Stomach (tissue), 4 donors: ENCODE data around the gene STK38L.

Source experiments
- EP300 ChIP-seq: sonication (generic); formaldehyde crosslinking; IDR thresholded peaks from one replicate; pipeline ENCODE4 v1.6.1; 2017; ENCODE audit warnings: antibody characterized with exemption
- POLR2A ChIP-seq, 4 donors: fragments of 450-650 bp; IDR thresholded peaks; one replicate each; pipeline ENCODE4 v1.6.1; 2016; ENCODE audit warnings: antibody characterized with exemption in 4 of 4, control low read depth in 2 of 4, mild to moderate bottlenecking in 1 of 4, moderate library complexity in 1 of 4
- POLR2AphosphoS5 ChIP-seq, 3 donors: sonication (generic); formaldehyde crosslinking; IDR thresholded peaks; one replicate each; pipeline ENCODE4 v1.6.1; 2016; ENCODE audit warnings: antibody characterized with exemption in 3 of 3
- TF ChIP-seq, protein P1 (sequence below), 7 experiments: fragments of 450-650 bp in 4 of 7; fragments of 200-600 bp in 3 of 7; sonication (generic) in 3 of 7; IDR thresholded peaks; one replicate each; pipeline ENCODE4 v1.5.1; 2016 to 2019; ENCODE audit warnings: antibody characterized with exemption in 7 of 7, control low read depth in 2 of 7, mild to moderate bottlenecking in 1 of 7

DNA sequence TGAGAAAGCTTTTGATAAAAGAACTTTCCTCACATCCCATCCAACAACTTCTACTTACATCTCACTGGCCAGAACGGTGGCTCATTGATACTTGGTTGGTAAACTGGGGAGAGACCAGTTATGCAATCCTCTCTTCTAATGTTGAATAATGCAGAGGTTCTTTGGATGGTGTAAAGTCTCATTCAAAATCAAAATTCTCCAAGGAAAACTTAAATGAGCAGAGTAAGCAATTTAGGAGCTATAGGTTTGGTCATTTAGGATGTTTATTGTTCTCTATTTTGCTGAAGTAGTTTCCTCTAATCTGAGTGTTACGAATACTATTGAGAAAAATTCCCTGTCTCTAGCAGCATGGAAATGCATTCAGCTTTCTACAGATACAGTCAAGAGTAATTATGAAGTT is 26.5 kb upstream of the STK38L start:
- TF ChIP-seq, protein P1, sequence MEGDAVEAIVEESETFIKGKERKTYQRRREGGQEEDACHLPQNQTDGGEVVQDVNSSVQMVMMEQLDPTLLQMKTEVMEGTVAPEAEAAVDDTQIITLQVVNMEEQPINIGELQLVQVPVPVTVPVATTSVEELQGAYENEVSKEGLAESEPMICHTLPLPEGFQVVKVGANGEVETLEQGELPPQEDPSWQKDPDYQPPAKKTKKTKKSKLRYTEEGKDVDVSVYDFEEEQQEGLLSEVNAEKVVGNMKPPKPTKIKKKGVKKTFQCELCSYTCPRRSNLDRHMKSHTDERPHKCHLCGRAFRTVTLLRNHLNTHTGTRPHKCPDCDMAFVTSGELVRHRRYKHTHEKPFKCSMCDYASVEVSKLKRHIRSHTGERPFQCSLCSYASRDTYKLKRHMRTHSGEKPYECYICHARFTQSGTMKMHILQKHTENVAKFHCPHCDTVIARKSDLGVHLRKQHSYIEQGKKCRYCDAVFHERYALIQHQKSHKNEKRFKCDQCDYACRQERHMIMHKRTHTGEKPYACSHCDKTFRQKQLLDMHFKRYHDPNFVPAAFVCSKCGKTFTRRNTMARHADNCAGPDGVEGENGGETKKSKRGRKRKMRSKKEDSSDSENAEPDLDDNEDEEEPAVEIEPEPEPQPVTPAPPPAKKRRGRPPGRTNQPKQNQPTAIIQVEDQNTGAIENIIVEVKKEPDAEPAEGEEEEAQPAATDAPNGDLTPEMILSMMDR (IDR thresholded peaks at IDR 0.05), result no peak
- TF ChIP-seq POLR2A (IDR thresholded peaks at IDR 0.05) (no peak), EP300 (no peak), POLR2AphosphoS5 (IDR thresholded peaks at IDR 0.05) (no peak)
